Activated CD4-positive, alpha-beta T cell treated with anti-CD3 and anti-CD28 coated beads for 36 hours (primary cell): Measurements from ENCODE around the gene NUP43. TPM values are rescaled to one million over a fixed set of nuclear protein-coding genes. Genes with fewer than 3 reads are reported as not detected.
A peak's percentile ranks its signal among the peaks of the same experiment; 100 is the strongest.
"Not testable (repeated sequence)": the region's sequence is repeated elsewhere in the genome, so short reads cannot be mapped to it uniquely, and the experiment has no call there.

Experiments used
- ATAC-seq: fragments of 200-7000 bp; cut with Tn5 transposase; one replicate; pipeline ENCODE4 v1.10.0; 2021; ENCODE audit warnings: mild to moderate bottlenecking, moderate library complexity
- CTCF ChIA-PET: fragments of 350-600 bp; sonication (Branson Sonifier 250); formaldehyde crosslinking; loops from one replicate; lab custom pipeline; 2021; ENCODE audit warnings: antibody characterized with exemption; lab: Charles Lee
- POLR2A ChIA-PET: fragments of 350-600 bp; sonication (Branson Sonifier 250); formaldehyde crosslinking; loops from one replicate; lab custom pipeline; 2021; ENCODE audit warnings: antibody characterized with exemption, inconsistent platforms; lab: Charles Lee
- DNase-seq: peaks from one replicate; pipeline ENCODE4 v3.0.0-alpha.2; 2020
- H3K27ac Mint-ChIP-seq: one replicate; pipeline ENCODE4 v1.8.0; 2021; ENCODE audit warnings: mixed read lengths
- H3K27me3 Mint-ChIP-seq: one replicate; pipeline ENCODE4 v1.8.0; 2021; ENCODE audit warnings: mixed read lengths
- H3K36me3 Mint-ChIP-seq: one replicate; pipeline ENCODE4 v1.8.0; 2021; ENCODE audit warnings: low read depth, mixed read lengths
- H3K4me1 Mint-ChIP-seq: one replicate; pipeline ENCODE4 v1.8.0; 2021; ENCODE audit warnings: mixed read lengths
- H3K4me3 Mint-ChIP-seq: one replicate; pipeline ENCODE4 v1.8.0; 2021; ENCODE audit warnings: mild to moderate bottlenecking, moderate library complexity, mixed read lengths
- H3K9me3 Mint-ChIP-seq: one replicate; pipeline ENCODE4 v1.8.0; 2021; ENCODE audit warnings: low read depth, mixed read lengths
- intact Hi-C, 2 experiments: fragments of 100-400 bp; cut with DNase I in 1 of 2; cut with micrococcal nuclease in 1 of 2; formaldehyde crosslinking; loops; one replicate each; pipeline versions ENCODE4 v1.14.2 to v1.15.1; 2022 to 2024; cut with DNase I, micrococcal nuclease
- total RNA-seq, 2 experiments: library from RNA; stranded (reverse); gene quantifications; one replicate each; pipeline ENCODE4 v1.2.3, GENCODE V29; 2021

NUP43 gene
- total RNA-seq, 2 experiments from 2014 or later = 80.5 to 89.4 TPM

DNA sequence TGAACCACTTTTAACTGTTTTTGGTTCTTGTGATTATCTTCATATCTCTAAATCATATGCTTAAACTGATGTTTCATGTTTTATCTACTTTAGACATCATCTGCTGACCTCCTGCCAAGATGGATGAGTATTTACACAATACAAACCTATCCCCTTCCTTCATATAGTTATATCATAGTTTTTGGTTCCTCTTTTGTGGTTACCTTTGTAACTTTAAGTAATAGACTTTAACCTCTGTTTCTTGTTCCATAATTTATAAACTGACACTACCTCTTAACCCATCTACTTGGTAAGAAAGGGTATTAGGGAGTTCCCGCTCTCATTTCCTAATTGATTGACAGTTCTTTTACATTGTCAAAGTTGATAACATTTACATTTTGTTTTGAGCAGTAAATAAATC lies 15.1 kb upstream of the NUP43 start:
- POLR2A ChIA-PET = no interaction called here
- H3K4me3 Mint-ChIP-seq = no peak overlapping the region

GRCh38 chr6:149756261-149756636 lies 9.9 kb upstream of the NUP43 start:
- Mint-ChIP-seq H3K27ac (no peak overlapping the region), H3K27me3 (no peaks in the 10 kb centered on the region), H3K4me1 (peaks cover 25% of the 10 kb centered on the region), H3K4me3 (no peak overlapping the region), H3K36me3 (peaks cover 13% of the 10 kb centered on the region), H3K9me3 (no peaks in the 10 kb centered on the region)
- DNase-seq (no peak), ATAC-seq (no peak)
- ChIA-PET POLR2A (interaction anchor here (0.6 kb wide), 1 partner anchor 60 kb away, joined by 3 read pairs; no protein-coding TSS in a partner anchor), CTCF (interaction anchor here (0.6 to 1.2 kb wide), 4 partner anchors 9 to 1147 kb away, joined by 3 to 4 read pairs (median 3); no protein-coding TSS in a partner anchor)
- intact Hi-C loops = no loop called here

More for the DNA sequence above, 15.1 kb upstream of the NUP43 start:
- CTCF ChIA-PET = no interaction called here
- DNase-seq = no peak
- H3K36me3 Mint-ChIP-seq = peaks cover 22% of the 10 kb centered on the region
- intact Hi-C loops = no loop called here
- H3K27ac Mint-ChIP-seq = no peak overlapping the region
- ATAC-seq = no peak
- no peaks in the 10 kb centered on the region for H3K27me3 Mint-ChIP-seq
- H3K9me3 Mint-ChIP-seq = peaks cover 5% of the 10 kb centered on the region
- peaks cover 6% of the 10 kb centered on the region for H3K4me1 Mint-ChIP-seq

GRCh38 chr6:149755300-149756260 lies 9.3 kb upstream of the NUP43 start:
- no peak for ATAC-seq
- no peaks in the 10 kb centered on the region for H3K27me3 Mint-ChIP-seq
- H3K9me3 Mint-ChIP-seq = no peaks in the 10 kb centered on the region
- H3K4me1 Mint-ChIP-seq = peaks cover 28% of the 10 kb centered on the region
- peaks cover 13% of the 10 kb centered on the region for H3K36me3 Mint-ChIP-seq
- intact Hi-C loops = no loop called here
- DNase-seq = no peak
- peak overlapping the region; percentile 11 for H3K27ac Mint-ChIP-seq
- ChIA-PET POLR2A (no interaction called here), CTCF (no interaction called here)
- no peak overlapping the region for H3K4me3 Mint-ChIP-seq

- ChIA-PET POLR2A (no interaction called here), CTCF (no interaction called here)
- no peak for ATAC-seq
- Mint-ChIP-seq H3K27me3 (no peaks in the 10 kb centered on the region), H3K4me3 (no peak overlapping the region), H3K4me1 (peaks cover 29% of the 10 kb centered on the region), H3K27ac (no peak overlapping the region), H3K9me3 (no peaks in the 10 kb centered on the region), H3K36me3 (peaks cover 6% of the 10 kb centered on the region)
- DNase-seq = no peak
- intact Hi-C loops = no loop called here
Measured at GRCh38 chr6:149754548-149754947, 8.2 kb upstream of the NUP43 start.

GRCh38 chr6:149753374-149753637 lies 7.0 kb upstream of the NUP43 start:
- H3K27me3 Mint-ChIP-seq, H3K27ac Mint-ChIP-seq, H3K9me3 Mint-ChIP-seq, ATAC-seq, POLR2A ChIA-PET, DNase-seq, H3K4me3 Mint-ChIP-seq, H3K36me3 Mint-ChIP-seq, intact Hi-C loops: not testable (repeated sequence)
- peaks cover 32% of the 10 kb centered on the region for H3K4me1 Mint-ChIP-seq
- CTCF ChIA-PET = interaction anchor here (0.6 to 1.7 kb wide), 4 partner anchors 10 to 110 kb away, joined by 3 to 8 read pairs (median 3); partner anchors contain the start of gene LATS1

- Mint-ChIP-seq H3K9me3 (no peaks in the 10 kb centered on the region), H3K27ac (no peak overlapping the region), H3K4me1 (peaks cover 32% of the 10 kb centered on the region), H3K4me3 (no peak overlapping the region), H3K36me3 (peaks cover 3% of the 10 kb centered on the region), H3K27me3 (no peaks in the 10 kb centered on the region)
- ChIA-PET POLR2A (no interaction called here), CTCF (interaction anchor here (0.6 to 1.7 kb wide), 4 partner anchors 11 to 109 kb away, joined by 3 to 8 read pairs (median 3); partner anchors contain the start of gene LATS1)
- DNase-seq = no peak
- intact Hi-C loops = no loop called here
- no peak for ATAC-seq
Measured at GRCh38 chr6:149752600-149753373, 6.5 kb upstream of the NUP43 start.

- H3K4me3 Mint-ChIP-seq, H3K27ac Mint-ChIP-seq, DNase-seq, POLR2A ChIA-PET, CTCF ChIA-PET, H3K9me3 Mint-ChIP-seq, H3K36me3 Mint-ChIP-seq, ATAC-seq, intact Hi-C loops, H3K27me3 Mint-ChIP-seq: not testable (repeated sequence)
- peaks cover 36% of the 10 kb centered on the region for H3K4me1 Mint-ChIP-seq
Measured at GRCh38 chr6:149751920-149752319, 5.6 kb upstream of the NUP43 start.

DNA sequence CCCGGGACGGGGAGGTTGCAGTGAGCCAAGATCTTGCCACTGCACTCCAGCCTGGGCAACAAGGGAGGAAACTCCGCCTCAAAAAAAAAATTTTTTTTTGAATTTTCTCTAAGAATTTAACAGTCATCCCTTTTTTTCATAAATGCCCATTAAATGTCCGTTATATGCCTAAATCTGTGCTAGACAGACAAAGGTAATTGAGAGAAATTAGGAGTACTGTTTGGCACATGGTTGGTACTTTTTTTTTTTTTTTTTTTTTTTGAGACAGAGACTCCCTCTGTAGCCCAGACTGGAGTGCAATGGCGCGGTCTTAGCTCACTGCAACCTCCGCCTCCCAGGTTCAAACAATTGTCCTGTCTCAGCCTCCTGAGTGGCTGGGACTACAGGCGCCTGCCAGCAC lies 4.9 kb upstream of the NUP43 start:
- Mint-ChIP-seq H3K4me3 (peak overlapping the region; percentile 90), H3K27ac (no peak overlapping the region), H3K27me3 (no peaks in the 10 kb centered on the region), H3K9me3 (no peaks in the 10 kb centered on the region), H3K4me1 (peaks cover 42% of the 10 kb centered on the region), H3K36me3 (peaks cover 5% of the 10 kb centered on the region)
- intact Hi-C loops = no loop called here
- ChIA-PET CTCF (no interaction called here), POLR2A (no interaction called here)
- DNase-seq (no peak), ATAC-seq (no peak)

GRCh38 chr6:149750136-149750609 lies 3.8 kb upstream of the NUP43 start:
- Mint-ChIP-seq H3K4me1 (peaks cover 44% of the 10 kb centered on the region), H3K9me3 (no peaks in the 10 kb centered on the region), H3K36me3 (peaks cover 7% of the 10 kb centered on the region), H3K4me3 (peak overlapping the region; percentile 90), H3K27me3 (no peaks in the 10 kb centered on the region), H3K27ac (peak overlapping the region; percentile 80)
- POLR2A ChIA-PET = interaction anchor here (0.6 to 1.5 kb wide), 2 partner anchors 32 kb away, joined by 3 to 7 read pairs; partner anchors contain the start of gene LATS1
- CTCF ChIA-PET = interaction anchor here (1.1 to 1.5 kb wide), 2 partner anchors 33 to 72 kb away, joined by 4 to 5 read pairs; no protein-coding TSS in a partner anchor
- ATAC-seq = peak; percentile 50
- peak; percentile 81 for DNase-seq
- intact Hi-C loops = loop anchor here in 1 of 2 experiments (1.0 kb wide), 1 partner anchor 102 kb away; the partner anchor contains the start of gene KATNA1

GRCh38 chr6:149749594-149750135 lies 3.3 kb upstream of the NUP43 start, which contains the start of gene PCMT1:
TSS of gene PCMT1 (plus strand) at chr6:149749741. CDS start at chr6:149749902, 161 bp downstream.
- CTCF ChIA-PET = interaction anchor here (1.1 to 1.5 kb wide), 2 partner anchors 33 to 72 kb away, joined by 4 to 5 read pairs; no protein-coding TSS in a partner anchor
- peak within 1 kb of the TSS; percentile 85 for H3K27ac Mint-ChIP-seq
- peak within 1 kb of the TSS; percentile 90 for H3K4me3 Mint-ChIP-seq
- H3K9me3 Mint-ChIP-seq = no peaks in the 10 kb centered on the region
- peak; percentile 81 for ATAC-seq
- DNase-seq = peak; percentile 94
- peaks cover 7% of the 10 kb centered on the region for H3K36me3 Mint-ChIP-seq
- intact Hi-C loops = loop anchor here (1.0 to 5.0 kb wide), 6 partner anchors 101 to 1703 kb away; partner anchors contain the start of genes ULBP1 (in 2 of the 2), GINM1 (in 1 of the 2), KATNA1 (in 1 of the 2) and LRP11 (in 1 of the 2)
- POLR2A ChIA-PET = interaction anchor here (1.5 kb wide), 1 partner anchor 32 kb away, joined by 7 read pairs; the partner anchor contains the start of gene LATS1
- no peaks in the 10 kb centered on the region for H3K27me3 Mint-ChIP-seq
- H3K4me1 Mint-ChIP-seq = peaks cover 44% of the 10 kb centered on the region
